T-helper 2 cell treated with Interferon-gamma antibody and Interleukin-4, amounts not matched to agents 5 μg/mL and 100 μg/mL, for 36 hours (primary cell): ENCODE results near the gene MAP1LC3B.
A peak's percentile ranks its signal among the peaks of the same experiment; 100 is the strongest.
"Not testable (repeated sequence)": the region's sequence is repeated elsewhere in the genome, so short reads cannot be mapped to it uniquely, and the experiment has no call there.

Experiments
- DNase-seq: peaks from one replicate; pipeline ENCODE4 v3.0.0; 2021; ENCODE audit warnings: low spot score
- H3K27ac Mint-ChIP-seq: one replicate; pipeline ENCODE4 v1.8.0; 2021; ENCODE audit warnings: mild to moderate bottlenecking, mixed read lengths
- H3K27me3 Mint-ChIP-seq: one replicate; pipeline ENCODE4 v1.8.0; 2021; ENCODE audit warnings: low read depth, mixed read lengths
- H3K36me3 Mint-ChIP-seq: one replicate; pipeline ENCODE4 v1.8.0; 2021; ENCODE audit warnings: low read depth, mixed read lengths
- H3K4me1 Mint-ChIP-seq: one replicate; pipeline ENCODE4 v1.8.0; 2021; ENCODE audit warnings: low read depth, mixed read lengths
- H3K4me3 Mint-ChIP-seq: one replicate; pipeline ENCODE4 v1.8.0; 2022; ENCODE audit warnings: mild to moderate bottlenecking, moderate library complexity, mixed read lengths
- H3K9me3 Mint-ChIP-seq: one replicate; pipeline ENCODE4 v1.8.0; 2021; ENCODE audit warnings: mixed read lengths

MAP1LC3B gene

DNA sequence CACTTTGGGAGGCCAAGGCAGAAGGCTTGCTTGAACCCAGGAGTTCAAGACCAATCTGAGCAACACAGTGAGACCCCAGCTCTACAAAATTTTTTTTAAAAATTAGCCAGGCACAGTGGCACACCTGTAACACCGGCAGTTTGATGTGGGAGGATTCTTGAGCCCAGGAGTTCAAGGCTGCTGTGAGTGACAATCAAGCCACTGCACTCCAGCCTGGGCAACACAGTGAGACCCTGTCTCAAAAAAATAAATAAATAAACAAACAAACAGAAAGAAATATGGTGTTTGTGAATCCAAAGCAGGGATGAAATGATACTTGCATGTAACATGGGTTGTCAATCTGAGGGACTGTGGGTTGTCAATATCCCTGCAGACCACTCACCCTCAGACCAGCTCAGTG, 25.2 kb upstream of the MAP1LC3B start:
- Mint-ChIP-seq H3K36me3 (peaks cover 3% of the 10 kb centered on the region), H3K4me1 (peaks cover 13% of the 10 kb centered on the region), H3K4me3 (no peak overlapping the region), H3K27me3 (no peaks in the 10 kb centered on the region), H3K9me3 (no peaks in the 10 kb centered on the region), H3K27ac (no peak overlapping the region)
- no peak for DNase-seq

DNA sequence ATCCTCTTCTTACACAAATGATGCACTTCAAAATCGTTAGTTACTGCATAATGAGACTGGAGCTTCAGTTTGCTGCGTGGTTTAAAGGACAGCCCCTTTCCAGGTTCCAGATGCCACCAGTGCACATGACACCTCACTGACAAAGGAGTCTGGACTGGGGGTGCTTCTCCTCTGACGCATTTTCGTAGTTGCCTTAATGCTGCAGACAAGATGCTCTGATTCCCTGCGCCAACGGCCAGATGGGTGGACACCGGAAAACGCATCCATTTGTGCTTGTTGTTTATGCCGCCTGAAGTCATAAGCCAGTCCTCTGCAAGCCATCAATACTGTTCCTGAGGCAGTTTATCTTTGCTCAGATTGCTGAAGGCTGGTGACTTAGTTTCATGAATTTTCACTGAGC, 24.6 kb upstream of the MAP1LC3B start:
- H3K27me3 Mint-ChIP-seq, result no peaks in the 10 kb centered on the region
- H3K9me3 Mint-ChIP-seq, result no peaks in the 10 kb centered on the region
- H3K36me3 Mint-ChIP-seq, result peaks cover 3% of the 10 kb centered on the region
- H3K4me1 Mint-ChIP-seq, result peaks cover 13% of the 10 kb centered on the region
- H3K4me3 Mint-ChIP-seq, result no peak overlapping the region
- DNase-seq, result no peak
- peak overlapping the region; percentile 20 for H3K27ac Mint-ChIP-seq

DNA sequence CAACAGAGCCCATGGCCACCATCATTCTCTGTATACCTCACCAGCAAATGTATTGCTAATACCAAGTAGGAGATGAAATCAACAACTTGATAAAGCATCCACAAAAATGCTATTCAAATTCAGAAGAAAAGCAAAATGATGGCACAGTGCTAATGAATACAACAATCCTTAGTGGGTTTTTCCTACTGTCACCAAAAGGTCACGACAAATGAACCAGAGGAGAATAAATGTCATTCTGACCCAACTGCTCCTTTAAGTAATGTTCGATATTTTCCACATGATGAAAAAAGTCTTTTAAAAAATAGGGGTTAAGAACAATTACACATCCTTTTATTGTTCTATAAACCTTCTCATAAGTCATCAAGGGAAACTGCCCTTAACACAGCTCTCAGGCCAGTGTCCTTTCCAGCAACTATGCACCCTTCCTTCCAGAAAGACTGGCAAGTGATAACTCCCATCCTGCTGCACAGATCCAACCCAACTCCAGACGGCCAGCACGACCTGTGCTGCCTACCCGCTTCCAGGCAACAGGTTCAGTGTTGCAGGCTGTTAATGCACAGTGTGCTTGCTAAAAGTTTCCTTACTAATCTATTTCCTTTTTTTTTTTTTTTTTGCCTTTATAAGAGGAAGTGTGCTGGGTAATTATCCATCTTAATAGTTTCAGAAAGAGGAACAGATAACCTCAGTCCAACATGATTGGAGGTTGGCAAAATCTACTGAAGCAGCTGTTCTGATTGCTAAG, 23.9 kb upstream of the MAP1LC3B start:
- no peak for DNase-seq
- H3K4me1 Mint-ChIP-seq, result peaks cover 13% of the 10 kb centered on the region
- no peaks in the 10 kb centered on the region for H3K27me3 Mint-ChIP-seq

DNA sequence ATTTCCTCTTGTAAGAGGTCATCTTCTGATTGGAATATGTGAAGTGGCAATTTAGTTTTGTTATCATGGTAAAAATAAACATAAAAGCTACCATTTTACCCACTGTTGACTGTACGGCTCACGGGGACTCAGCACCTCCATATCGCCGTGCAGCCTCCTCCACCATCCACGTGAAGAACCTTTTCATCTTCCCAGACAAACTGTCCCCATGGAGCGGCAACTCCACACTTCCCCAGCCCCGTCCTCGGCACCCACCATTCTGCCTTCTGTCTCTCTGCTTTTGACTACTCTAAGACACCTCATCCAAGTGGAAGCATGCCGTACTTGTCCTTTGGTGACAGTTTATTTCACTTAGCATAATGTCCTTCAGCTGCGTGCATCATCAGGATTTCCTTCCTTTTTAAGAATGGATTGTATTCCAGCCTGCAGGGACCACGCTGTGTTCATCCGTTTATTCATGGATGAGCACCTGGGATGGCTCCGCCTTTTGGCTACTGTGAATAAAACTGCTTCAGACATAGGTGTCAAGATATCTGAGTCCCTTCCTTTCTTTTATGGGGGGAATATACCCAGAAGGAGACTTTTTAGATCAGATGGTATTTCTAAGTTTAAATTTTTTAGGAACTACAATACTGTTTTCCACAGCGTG, 22.9 kb upstream of the MAP1LC3B start:
- Mint-ChIP-seq H3K36me3 (peaks cover 3% of the 10 kb centered on the region), H3K9me3 (no peaks in the 10 kb centered on the region), H3K4me3 (no peak overlapping the region), H3K27ac (no peak overlapping the region), H3K27me3 (no peaks in the 10 kb centered on the region), H3K4me1 (peaks cover 10% of the 10 kb centered on the region)
- DNase-seq, result no peak

More for the DNA sequence above, 23.9 kb upstream of the MAP1LC3B start:
- H3K9me3 Mint-ChIP-seq, result no peaks in the 10 kb centered on the region
- no peak overlapping the region for H3K27ac Mint-ChIP-seq
- peaks cover 3% of the 10 kb centered on the region for H3K36me3 Mint-ChIP-seq
- no peak overlapping the region for H3K4me3 Mint-ChIP-seq

DNA sequence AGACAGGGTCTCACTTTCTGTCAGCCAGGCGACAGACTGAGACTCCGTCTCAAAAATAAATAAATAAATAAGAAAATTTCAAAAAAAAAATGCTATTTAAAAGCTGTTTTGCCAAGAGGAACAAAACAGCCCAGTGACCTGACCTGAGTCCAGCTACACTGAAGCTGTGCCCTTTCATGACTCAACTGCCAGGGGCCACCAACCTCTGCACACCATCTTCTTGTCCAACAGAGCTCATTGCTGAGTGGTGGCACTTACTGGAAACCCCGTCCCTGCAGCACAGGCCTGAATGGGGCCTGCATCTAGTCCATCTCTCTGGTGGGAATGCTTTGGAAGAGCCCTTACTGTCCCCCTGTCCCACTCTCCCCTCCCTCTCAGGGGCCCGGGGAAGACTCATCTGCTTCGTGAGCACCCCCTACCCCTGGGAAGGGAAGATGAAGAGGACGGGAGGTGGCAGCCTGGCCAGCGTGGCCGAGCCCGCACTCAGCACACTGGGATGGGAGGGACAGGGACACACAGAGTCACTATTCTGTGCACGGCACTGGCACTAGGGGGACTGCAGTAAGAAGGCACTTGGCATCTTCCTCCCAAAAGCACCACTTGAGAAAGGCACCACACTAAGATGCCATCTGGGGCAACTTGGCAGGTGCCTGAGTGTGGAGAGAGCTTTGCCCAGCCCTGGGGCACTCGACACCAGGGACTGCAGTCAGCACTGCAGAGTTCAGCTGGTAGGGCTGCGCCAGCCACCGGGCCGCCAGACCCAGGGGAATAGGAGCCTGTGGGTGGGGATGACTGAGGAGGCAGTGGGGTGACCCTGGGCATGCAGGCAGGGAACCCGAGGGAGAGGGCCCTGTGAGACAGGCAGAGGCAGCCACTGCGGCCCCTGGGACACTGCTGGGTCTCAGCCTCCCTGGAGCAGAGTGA, 22.1 kb upstream of the MAP1LC3B start:
- H3K27me3 Mint-ChIP-seq, result no peaks in the 10 kb centered on the region
- H3K4me3 Mint-ChIP-seq, result no peak overlapping the region
- peaks cover 3% of the 10 kb centered on the region for H3K36me3 Mint-ChIP-seq
- DNase-seq, result no peak
- H3K9me3 Mint-ChIP-seq, result no peaks in the 10 kb centered on the region
- no peak overlapping the region for H3K27ac Mint-ChIP-seq
- H3K4me1 Mint-ChIP-seq, result peaks cover 3% of the 10 kb centered on the region

DNA sequence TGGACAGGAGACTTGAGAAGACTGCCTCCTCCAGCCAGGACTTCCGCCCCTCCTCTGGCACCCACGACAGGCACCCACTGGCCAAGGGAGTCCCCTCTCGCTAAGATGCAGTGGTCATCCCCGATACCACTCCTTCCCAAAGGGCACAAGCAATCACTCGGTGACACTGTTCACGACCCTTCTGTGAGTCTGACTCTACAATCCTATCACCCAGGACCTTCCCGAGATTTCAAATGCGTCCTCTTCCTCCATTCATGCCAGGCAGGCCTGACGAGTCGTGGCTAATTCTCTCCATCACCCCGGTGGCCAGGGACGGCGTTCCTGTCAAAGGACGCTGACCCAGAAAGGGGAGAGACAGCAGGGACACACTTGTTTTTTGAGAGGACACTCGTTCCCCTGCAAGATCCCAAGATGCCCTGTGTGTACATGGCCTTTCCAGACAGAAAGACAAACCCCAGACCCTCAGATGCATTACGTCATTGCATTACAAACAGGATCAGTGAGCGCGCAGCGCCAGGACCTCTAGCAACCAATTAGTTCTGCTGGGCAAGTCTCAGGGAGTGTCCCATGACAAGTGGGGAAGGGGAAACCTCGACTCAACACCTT, 20.8 kb upstream of the MAP1LC3B start:
- Mint-ChIP-seq H3K4me3 (no peak overlapping the region), H3K4me1 (no peaks in the 10 kb centered on the region), H3K27me3 (no peaks in the 10 kb centered on the region), H3K9me3 (no peaks in the 10 kb centered on the region), H3K36me3 (peaks cover 3% of the 10 kb centered on the region), H3K27ac (peak overlapping the region; percentile 70)
- no peak for DNase-seq

DNA sequence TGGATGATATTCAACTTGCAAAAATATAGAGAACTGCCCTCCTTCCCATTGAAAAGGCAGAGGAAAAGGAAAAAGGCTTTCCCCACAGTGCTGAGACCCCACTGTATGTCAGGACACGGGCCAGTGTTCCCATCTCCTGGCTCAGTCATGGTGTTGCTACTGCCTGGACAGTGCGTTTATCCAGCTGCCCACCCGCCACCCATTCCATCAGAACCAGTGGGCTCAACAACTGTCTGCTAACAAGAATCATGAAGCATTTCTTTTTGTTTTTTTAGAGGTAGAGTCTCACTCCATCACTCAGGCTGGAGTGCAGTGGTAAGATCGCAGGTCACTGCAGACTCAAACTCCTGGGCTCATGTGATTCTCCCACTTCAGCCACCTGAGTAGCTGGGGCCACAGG, 19.8 kb upstream of the MAP1LC3B start:
- no peak for DNase-seq
- Mint-ChIP-seq H3K4me3 (no peak overlapping the region), H3K36me3 (peaks cover 5% of the 10 kb centered on the region), H3K27me3 (no peaks in the 10 kb centered on the region), H3K27ac (no peak overlapping the region), H3K9me3 (no peaks in the 10 kb centered on the region), H3K4me1 (peaks cover 4% of the 10 kb centered on the region)

DNA sequence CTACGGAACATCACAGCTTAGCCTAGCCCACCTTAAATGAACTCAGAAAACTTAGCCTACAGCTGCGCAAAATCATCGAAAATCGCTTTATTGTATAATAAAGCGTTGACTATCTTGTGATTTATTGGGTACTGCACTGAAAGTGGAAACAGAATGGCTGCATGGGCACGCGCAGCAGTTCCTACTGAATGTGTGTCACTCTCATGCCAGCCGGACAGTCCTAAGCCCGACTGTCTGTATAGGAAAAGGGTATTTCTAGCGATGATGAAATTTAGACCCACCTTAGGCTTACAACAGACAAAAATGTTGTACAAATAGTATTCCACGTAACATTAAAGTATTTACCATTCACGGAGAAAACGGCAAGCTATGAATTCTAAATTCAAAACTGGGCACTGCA, 17.8 kb upstream of the MAP1LC3B start:
- no peak for DNase-seq
- Mint-ChIP-seq H3K4me3 (no peak overlapping the region), H3K27ac (no peak overlapping the region), H3K27me3 (no peaks in the 10 kb centered on the region), H3K9me3 (no peaks in the 10 kb centered on the region), H3K4me1 (peaks cover 4% of the 10 kb centered on the region), H3K36me3 (peaks cover 9% of the 10 kb centered on the region)

DNA sequence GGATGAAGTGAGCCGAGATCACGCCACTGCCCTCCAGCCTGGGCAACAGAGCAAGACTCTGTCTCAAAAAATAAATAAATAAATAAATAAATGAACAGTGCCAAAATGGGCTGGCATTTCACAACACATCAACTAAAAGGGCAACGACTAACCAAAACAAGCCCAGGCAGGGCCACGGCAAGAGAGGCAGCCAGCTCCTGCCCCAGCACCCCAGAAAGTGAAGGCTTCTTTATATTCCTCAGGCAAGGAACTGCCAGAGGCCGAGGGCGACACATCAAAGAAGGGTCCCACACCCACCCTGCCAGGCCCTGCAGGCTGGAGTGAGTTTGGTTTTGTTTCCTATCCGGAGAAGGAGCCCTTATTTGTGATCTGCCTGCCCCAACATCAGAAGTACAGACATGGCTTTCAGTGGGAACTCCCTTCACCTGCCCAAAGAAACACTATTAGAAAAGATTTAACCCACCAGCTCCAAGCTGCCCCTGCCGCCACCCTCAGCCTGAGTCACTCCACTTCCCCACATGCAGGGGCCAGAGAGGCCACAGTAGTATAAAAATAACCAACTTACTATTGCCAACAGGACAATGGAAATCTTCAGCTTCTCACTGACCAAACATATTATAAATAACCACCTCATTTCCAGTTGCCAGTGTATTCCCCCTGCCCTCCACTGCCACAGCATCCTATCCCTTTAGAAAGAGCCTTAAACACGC, 16.6 kb upstream of the MAP1LC3B start:
- no peaks in the 10 kb centered on the region for H3K27me3 Mint-ChIP-seq
- DNase-seq, result no peak
- no peak overlapping the region for H3K4me3 Mint-ChIP-seq
- peak overlapping the region; percentile 21 for H3K27ac Mint-ChIP-seq
- no peaks in the 10 kb centered on the region for H3K9me3 Mint-ChIP-seq
- peaks cover 11% of the 10 kb centered on the region for H3K36me3 Mint-ChIP-seq
- peaks cover 4% of the 10 kb centered on the region for H3K4me1 Mint-ChIP-seq

DNA sequence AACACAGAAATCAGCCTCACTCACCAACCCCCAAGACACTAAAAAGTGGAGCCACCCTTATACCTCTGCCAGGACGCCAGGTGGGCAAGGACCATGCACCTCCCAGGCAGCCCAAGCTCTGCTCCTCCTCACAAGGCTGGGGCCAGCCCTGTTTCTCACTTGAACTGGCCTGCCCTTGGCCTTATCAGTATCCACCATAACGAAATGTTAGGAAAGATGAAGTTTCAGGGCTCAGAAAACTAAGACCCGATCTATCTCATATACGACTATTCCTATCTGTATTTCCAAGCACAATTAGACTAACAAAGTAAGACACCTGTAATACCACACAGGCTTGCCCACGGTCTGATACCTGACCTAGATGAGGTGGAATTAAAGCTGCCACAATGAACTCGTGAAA, 15.5 kb upstream of the MAP1LC3B start:
- Mint-ChIP-seq H3K9me3 (no peaks in the 10 kb centered on the region), H3K4me3 (no peak overlapping the region), H3K36me3 (peaks cover 14% of the 10 kb centered on the region), H3K4me1 (peaks cover 14% of the 10 kb centered on the region), H3K27ac (no peak overlapping the region), H3K27me3 (no peaks in the 10 kb centered on the region)
- DNase-seq, result no peak

DNA sequence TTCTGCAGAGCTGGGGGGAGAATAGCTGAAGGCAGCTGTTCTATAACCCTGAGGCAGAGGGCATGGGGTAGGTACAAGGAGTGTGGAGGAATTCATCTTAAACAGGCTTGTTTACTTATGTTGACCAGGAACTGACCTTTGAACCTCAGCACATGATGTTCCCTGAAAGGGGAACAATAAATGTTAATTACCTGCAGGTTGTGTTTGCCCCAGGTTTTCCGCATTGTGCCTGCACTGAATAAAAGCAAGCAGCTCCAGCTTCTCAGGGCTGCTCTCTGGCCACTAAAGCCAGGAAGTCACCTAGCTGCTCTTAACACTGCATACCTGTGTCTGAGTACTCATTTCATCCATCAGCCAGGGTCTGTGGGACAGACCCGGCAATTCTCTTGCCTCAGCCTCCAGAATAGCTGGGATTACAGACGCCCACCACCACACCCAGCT, 12.8 kb upstream of the MAP1LC3B start:
- DNase-seq, H3K27me3 Mint-ChIP-seq, H3K27ac Mint-ChIP-seq, H3K9me3 Mint-ChIP-seq, H3K4me3 Mint-ChIP-seq: not testable (repeated sequence)
- Mint-ChIP-seq H3K36me3 (peaks cover 13% of the 10 kb centered on the region), H3K4me1 (peaks cover 26% of the 10 kb centered on the region)

DNA sequence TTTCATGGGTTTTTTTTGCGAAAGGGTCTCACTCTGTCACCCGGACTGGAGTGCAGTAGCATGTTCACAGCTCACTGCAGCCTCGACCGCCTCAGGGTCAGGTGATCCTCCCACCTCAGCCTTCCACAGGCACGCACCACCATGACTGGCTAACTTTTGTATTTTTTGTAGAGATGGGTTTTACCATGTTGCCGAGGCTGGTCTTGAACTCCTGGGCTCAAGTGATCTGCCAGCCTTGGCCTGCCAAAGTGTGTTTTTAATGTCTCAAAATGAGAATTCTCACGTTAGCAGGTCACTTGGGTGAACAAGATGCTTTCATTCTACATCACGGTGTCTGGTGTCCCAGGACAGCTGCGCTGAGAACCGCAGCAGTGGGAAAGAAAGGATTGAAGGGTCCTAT, 11.7 kb upstream of the MAP1LC3B start:
- H3K4me1 Mint-ChIP-seq, result peaks cover 28% of the 10 kb centered on the region
- no peak for DNase-seq
- H3K4me3 Mint-ChIP-seq, result peak overlapping the region; percentile 85
- peaks cover 13% of the 10 kb centered on the region for H3K36me3 Mint-ChIP-seq
- H3K9me3 Mint-ChIP-seq, result no peaks in the 10 kb centered on the region
- H3K27me3 Mint-ChIP-seq, result peaks cover 2% of the 10 kb centered on the region
- H3K27ac Mint-ChIP-seq, result no peak overlapping the region

DNA sequence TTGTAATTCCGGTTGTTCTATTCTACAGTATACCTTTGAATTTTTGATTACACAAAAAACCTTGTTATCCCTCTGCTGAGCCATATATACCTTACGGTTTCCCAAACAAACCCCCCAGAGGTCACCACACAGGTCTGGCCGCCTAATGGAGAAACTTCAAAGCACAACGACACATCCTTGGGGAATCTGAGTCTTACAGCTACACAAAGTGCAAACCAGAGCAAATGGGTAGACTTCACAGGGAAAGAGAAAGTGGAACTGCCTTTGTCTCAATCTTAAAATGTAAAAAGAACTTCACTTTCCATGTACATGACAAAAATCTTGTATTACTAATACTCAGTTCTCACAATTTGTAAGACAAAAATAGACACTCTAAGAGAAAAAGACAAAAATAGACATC, 11.3 kb upstream of the MAP1LC3B start:
- H3K9me3 Mint-ChIP-seq, result no peaks in the 10 kb centered on the region
- H3K27ac Mint-ChIP-seq, result peak overlapping the region; percentile 77
- peaks cover 13% of the 10 kb centered on the region for H3K36me3 Mint-ChIP-seq
- no peak for DNase-seq
- peaks cover 30% of the 10 kb centered on the region for H3K4me1 Mint-ChIP-seq
- H3K4me3 Mint-ChIP-seq, result peak overlapping the region; percentile 85
- H3K27me3 Mint-ChIP-seq, result peaks cover 2% of the 10 kb centered on the region
